HepG2 (cell line): ENCODE data around the gene TMEM196. TPM values are rescaled to one million over a fixed set of nuclear protein-coding genes. Genes with fewer than 3 reads are reported as not detected.

ENCODE experiments used
- HNF4A ChIP-seq: sonication (generic); formaldehyde crosslinking; IDR thresholded peaks from 2 replicates; pipeline ENCODE4 v1.4.0; 2020; ENCODE audit warnings: missing genetic modification reagents
- IKZF1 ChIP-seq: fragments of 450-650 bp; IDR thresholded peaks from 2 replicates; pipeline ENCODE4 v1.7.1; 2016
- MED8 ChIP-seq: sonication (generic); formaldehyde crosslinking; IDR thresholded peaks from 2 replicates; pipeline ENCODE4 v1.8.1; 2023; ENCODE audit warnings: mild to moderate bottlenecking, missing genetic modification reagents; ENCODE audit not compliant: insufficient replicate concordance
- NCOR1 ChIP-seq: fragments of 200-600 bp; sonication (generic); IDR thresholded peaks from 2 replicates; pipeline ENCODE4 v1.7.0; 2017; ENCODE audit warnings: antibody characterized with exemption, low read length, borderline replicate concordance
- PHF5A ChIP-seq: IDR thresholded peaks from one replicate; pipeline ENCODE4 v1.6.1; 2018; ENCODE audit warnings: low read depth, missing genetic modification reagents; ENCODE audit not compliant: unreplicated experiment
- PPARG ChIP-seq: conservative IDR thresholded peaks from 2 replicates; pipeline ENCODE4 v1.6.1; 2016; ENCODE audit warnings: missing biosample characterization, missing genetic modification reagents
- RAD21 ChIP-seq: fragments of 450-650 bp; formaldehyde crosslinking; IDR thresholded peaks from 2 replicates; pipeline ENCODE4 v1.5.0; 2020; ENCODE audit warnings: mild to moderate bottlenecking
- SMC3 ChIP-seq: IDR thresholded peaks from 2 replicates; pipeline ENCODE4 v1.6.1; 2011; ENCODE audit warnings: low read length, improper control_type of control experiment
- SNAI1 ChIP-seq: sonication (generic); formaldehyde crosslinking; IDR thresholded peaks from 2 replicates; pipeline ENCODE4 v1.5.0; 2020; ENCODE audit warnings: mild to moderate bottlenecking, missing genetic modification reagents, borderline replicate concordance
- TCF7 ChIP-seq: sonication (generic); IDR thresholded peaks from 2 replicates; pipeline ENCODE4 v1.6.1; 2016; ENCODE audit warnings: antibody characterized with exemption, low read depth
- THYN1 ChIP-seq: sonication (generic); formaldehyde crosslinking; IDR thresholded peaks from 2 replicates; pipeline ENCODE4 v1.8.1; 2023; ENCODE audit warnings: low read depth, mild to moderate bottlenecking, moderate library complexity, missing genetic modification reagents, borderline replicate concordance
- WIZ ChIP-seq: sonication (generic); formaldehyde crosslinking; IDR thresholded peaks from 2 replicates; pipeline ENCODE4 v1.5.1; 2020; ENCODE audit warnings: mild to moderate bottlenecking, missing genetic modification reagents
- YY1 ChIP-seq: IDR thresholded peaks from 2 replicates; pipeline ENCODE4 v1.6.1; 2011; ENCODE audit warnings: low read length, low read depth, moderate library complexity, mild to moderate bottlenecking; ENCODE audit not compliant: insufficient read depth, insufficient replicate concordance
- ZBTB3 ChIP-seq: sonication (generic); formaldehyde crosslinking; IDR thresholded peaks from 2 replicates; pipeline ENCODE4 v1.4.0; 2020; ENCODE audit warnings: low read depth, mild to moderate bottlenecking, moderate library complexity, missing genetic modification reagents, borderline replicate concordance
- ZFP36L1 ChIP-seq: sonication (generic); formaldehyde crosslinking; IDR thresholded peaks from 2 replicates; pipeline ENCODE4 v1.8.0; 2022; ENCODE audit warnings: mild to moderate bottlenecking, missing genetic modification reagents, moderate library complexity
- ZNF121 ChIP-seq: sonication (generic); formaldehyde crosslinking; IDR thresholded peaks from 2 replicates; pipeline ENCODE4 v1.5.0; 2020; ENCODE audit warnings: mild to moderate bottlenecking, missing genetic modification reagents
- ZNF263 ChIP-seq: sonication (generic); formaldehyde crosslinking; IDR thresholded peaks from 2 replicates; pipeline ENCODE4 v1.4.0; 2020; ENCODE audit warnings: missing genetic modification reagents
- ZNF264 ChIP-seq: sonication (generic); formaldehyde crosslinking; IDR thresholded peaks from 2 replicates; pipeline ENCODE4 v1.4.0; 2020; ENCODE audit warnings: missing genetic modification reagents
- ZNF335 ChIP-seq: sonication (generic); formaldehyde crosslinking; IDR thresholded peaks from 2 replicates; pipeline ENCODE4 v1.4.0; 2020; ENCODE audit warnings: missing genetic modification reagents
- ZNF589 ChIP-seq: sonication (generic); formaldehyde crosslinking; conservative IDR thresholded peaks from 2 replicates; pipeline ENCODE4 v1.8.0; 2022; ENCODE audit warnings: mild to moderate bottlenecking, moderate library complexity, missing genetic modification reagents
- ZNF747 ChIP-seq: sonication (generic); formaldehyde crosslinking; IDR thresholded peaks from 2 replicates; pipeline ENCODE4 v1.8.1; 2023; ENCODE audit warnings: missing genetic modification reagents, mild to moderate bottlenecking, borderline replicate concordance
- polyA plus RNA-seq, 8 experiments: library from polyadenylated mRNA; depleted of rRNA in 3 of 8; stranded (reverse) in 7 of 8; unstranded in 1 of 8; fragments of >200 nt; fragmentation: Illumina TruSeq in 4 of 8; extraction: Trizol in 4 of 8; gene quantifications; 2 replicates each; pipeline versions ENCODE4 v1.2.1 to v1.2.3, GENCODE V29; 2011 to 2016; ENCODE audit warnings: low read depth in 4 of 8, missing spikeins in 1 of 8, mixed read lengths in 1 of 8; ENCODE audit not compliant: insufficient read depth in 1 of 8
- total RNA-seq, 5 experiments: library from RNA; depleted of rRNA; stranded (reverse); fragments of >200 nt; fragmentation: Illumina TruSeq; extraction: Trizol; gene quantifications; 2 replicates each; pipeline ENCODE4 v1.2.3, GENCODE V29; 2016; ENCODE audit warnings: low read depth in 1 of 5
- TF ChIP-seq, protein P1 (sequence below): sonication (generic); formaldehyde crosslinking; IDR thresholded peaks from 2 replicates; pipeline ENCODE4 v1.5.0; 2020; ENCODE audit warnings: mild to moderate bottlenecking, missing genetic modification reagents
- TF ChIP-seq, protein P2 (sequence below): sonication (generic); formaldehyde crosslinking; IDR thresholded peaks from 2 replicates; pipeline ENCODE4 v1.4.0; 2020; ENCODE audit warnings: missing genetic modification reagents
- TF ChIP-seq, protein P3 (sequence below): IDR thresholded peaks from 2 replicates; pipeline ENCODE4 v1.6.1; 2016; ENCODE audit warnings: control low read depth

TMEM196 gene
- total and polyA plus RNA-seq, 2 of the 13 experiments (the other 11 are each of a cell fraction or from before 2014, with no cell fraction given) = not detected

DNA sequence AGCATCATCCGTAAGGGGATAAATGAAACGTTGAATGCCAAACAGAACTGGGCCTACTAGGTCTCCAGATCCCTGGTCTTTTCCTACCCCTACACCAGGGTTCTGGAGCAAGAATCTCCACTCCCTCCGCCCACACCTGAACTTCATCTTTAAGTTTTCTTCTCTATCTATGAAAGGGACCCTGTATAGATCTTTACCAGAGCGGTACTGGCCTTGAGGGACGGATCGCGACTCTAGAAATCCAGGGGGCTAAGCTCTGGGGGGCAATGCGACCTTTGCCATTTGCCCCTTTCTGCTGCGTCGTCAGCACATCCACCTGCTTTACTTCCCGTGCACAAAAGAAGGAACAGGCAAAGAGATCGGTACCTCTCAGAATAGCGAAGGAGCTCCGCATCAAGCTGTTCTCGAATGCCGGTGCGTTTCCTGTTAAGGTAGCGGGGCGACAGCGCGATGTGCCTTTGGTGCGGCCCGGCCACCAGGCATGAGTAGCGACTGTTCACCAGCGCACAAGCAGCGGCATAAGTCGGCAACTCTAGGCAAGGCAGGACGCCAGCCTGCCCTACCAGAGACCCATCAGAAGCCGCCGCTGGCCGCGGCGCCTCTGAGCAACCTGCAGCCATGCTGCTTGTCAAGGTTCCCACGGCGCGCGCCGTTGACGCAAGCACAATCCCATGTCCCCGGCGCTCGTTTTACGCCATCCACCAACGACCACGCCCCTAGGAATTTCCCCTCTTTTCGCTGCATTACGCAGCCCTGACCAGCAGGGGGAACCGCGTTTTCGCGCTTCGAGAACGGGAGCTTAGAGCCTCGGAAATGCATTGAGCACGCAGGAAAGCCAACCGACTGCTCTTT, 64.8 kb downstream of the TMEM196 start, which contains the start of gene POLR1F (continued):
- 0 out of 2 replicates have a peak, but pooled peaks have one; percentile 75 for TF ChIP-seq ZNF589 (CRISPR knock-in tag)
- TF ChIP-seq NCOR1 = no peak
- 0 out of 2 replicates have a peak, but pooled peaks have one; percentile 59 for TF ChIP-seq WIZ (CRISPR knock-in tag)
- TF ChIP-seq PPARG (CRISPR knock-in tag) = peak; percentile 23; the same call in 1 of the 2 replicates
- no peak for TF ChIP-seq THYN1 (CRISPR knock-in tag)
- TF ChIP-seq ZNF263 (CRISPR knock-in tag) = peak; percentile 20; the same call in 1 of the 2 replicates
- 0 out of 2 replicates have a peak, but pooled peaks have one; percentile 50 for TF ChIP-seq RAD21
- TF ChIP-seq, protein P1, sequence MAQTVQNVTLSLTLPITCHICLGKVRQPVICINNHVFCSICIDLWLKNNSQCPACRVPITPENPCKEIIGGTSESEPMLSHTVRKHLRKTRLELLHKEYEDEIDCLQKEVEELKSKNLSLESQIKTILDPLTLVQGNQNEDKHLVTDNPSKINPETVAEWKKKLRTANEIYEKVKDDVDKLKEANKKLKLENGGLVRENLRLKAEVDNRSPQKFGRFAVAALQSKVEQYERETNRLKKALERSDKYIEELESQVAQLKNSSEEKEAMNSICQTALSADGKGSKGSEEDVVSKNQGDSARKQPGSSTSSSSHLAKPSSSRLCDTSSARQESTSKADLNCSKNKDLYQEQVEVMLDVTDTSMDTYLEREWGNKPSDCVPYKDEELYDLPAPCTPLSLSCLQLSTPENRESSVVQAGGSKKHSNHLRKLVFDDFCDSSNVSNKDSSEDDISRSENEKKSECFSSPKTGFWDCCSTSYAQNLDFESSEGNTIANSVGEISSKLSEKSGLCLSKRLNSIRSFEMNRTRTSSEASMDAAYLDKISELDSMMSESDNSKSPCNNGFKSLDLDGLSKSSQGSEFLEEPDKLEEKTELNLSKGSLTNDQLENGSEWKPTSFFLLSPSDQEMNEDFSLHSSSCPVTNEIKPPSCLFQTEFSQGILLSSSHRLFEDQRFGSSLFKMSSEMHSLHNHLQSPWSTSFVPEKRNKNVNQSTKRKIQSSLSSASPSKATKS (CRISPR knock-in tag) = no peak
- TF ChIP-seq ZNF335 (CRISPR knock-in tag) = peak; percentile 72
- TF ChIP-seq SNAI1 (CRISPR knock-in tag) = peak; percentile 56; the same call in 1 of the 2 replicates
- TF ChIP-seq, protein P2, sequence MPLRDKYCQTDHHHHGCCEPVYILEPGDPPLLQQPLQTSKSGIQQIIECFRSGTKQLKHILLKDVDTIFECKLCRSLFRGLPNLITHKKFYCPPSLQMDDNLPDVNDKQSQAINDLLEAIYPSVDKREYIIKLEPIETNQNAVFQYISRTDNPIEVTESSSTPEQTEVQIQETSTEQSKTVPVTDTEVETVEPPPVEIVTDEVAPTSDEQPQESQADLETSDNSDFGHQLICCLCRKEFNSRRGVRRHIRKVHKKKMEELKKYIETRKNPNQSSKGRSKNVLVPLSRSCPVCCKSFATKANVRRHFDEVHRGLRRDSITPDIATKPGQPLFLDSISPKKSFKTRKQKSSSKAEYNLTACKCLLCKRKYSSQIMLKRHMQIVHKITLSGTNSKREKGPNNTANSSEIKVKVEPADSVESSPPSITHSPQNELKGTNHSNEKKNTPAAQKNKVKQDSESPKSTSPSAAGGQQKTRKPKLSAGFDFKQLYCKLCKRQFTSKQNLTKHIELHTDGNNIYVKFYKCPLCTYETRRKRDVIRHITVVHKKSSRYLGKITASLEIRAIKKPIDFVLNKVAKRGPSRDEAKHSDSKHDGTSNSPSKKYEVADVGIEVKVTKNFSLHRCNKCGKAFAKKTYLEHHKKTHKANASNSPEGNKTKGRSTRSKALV (CRISPR knock-in tag) = peak; percentile 42
- TF ChIP-seq, protein P3, sequence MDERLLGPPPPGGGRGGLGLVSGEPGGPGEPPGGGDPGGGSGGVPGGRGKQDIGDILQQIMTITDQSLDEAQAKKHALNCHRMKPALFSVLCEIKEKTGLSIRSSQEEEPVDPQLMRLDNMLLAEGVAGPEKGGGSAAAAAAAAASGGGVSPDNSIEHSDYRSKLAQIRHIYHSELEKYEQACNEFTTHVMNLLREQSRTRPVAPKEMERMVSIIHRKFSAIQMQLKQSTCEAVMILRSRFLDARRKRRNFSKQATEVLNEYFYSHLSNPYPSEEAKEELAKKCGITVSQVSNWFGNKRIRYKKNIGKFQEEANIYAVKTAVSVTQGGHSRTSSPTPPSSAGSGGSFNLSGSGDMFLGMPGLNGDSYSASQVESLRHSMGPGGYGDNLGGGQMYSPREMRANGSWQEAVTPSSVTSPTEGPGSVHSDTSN (CRISPR knock-in tag) = no peak
- TF ChIP-seq ZNF747 (CRISPR knock-in tag) = peak; percentile 77
- peak; percentile 54 for TF ChIP-seq SMC3
- TF ChIP-seq ZBTB3 = no peak
- peak; percentile 37 for TF ChIP-seq MED8 (CRISPR knock-in tag)
- TF ChIP-seq ZNF264 = peak; percentile 60; the same call in 1 of the 2 replicates
- TF ChIP-seq HNF4A = 0 out of 2 replicates have a peak, but pooled peaks have one; percentile 8
- no peak for TF ChIP-seq IKZF1
- no peak for TF ChIP-seq TCF7
- no peak for TF ChIP-seq PHF5A
- TF ChIP-seq ZNF121 (CRISPR knock-in tag) = no peak
- peak; percentile 81; the same call in 1 of the 2 replicates for TF ChIP-seq ZFP36L1
- TF ChIP-seq YY1 = peak; percentile 94
